ENCODE results near the gene PLD3.

Gene PLD3

GRCh38 chr19:40392894-40393517 is 44.5 kb downstream of the PLD3 start:
- Histone ChIP-seq H3F3A (ENCODE audit: low read depth) (no peaks in the 10 kb centered on the region), H4K20me1 (ENCODE audit: insufficient read depth, low read length, poor library complexity, severe bottlenecking) (no peaks in the 10 kb centered on the region), H3K36me3 (ENCODE audit: insufficient read depth, low read length) (no peaks in the 10 kb centered on the region), H3K4me2 (ENCODE audit: low read depth, low read length, poor library complexity, severe bottlenecking) (no peak overlapping the region), H3K27me3 (ENCODE audit: insufficient read depth, low read length, poor library complexity, severe bottlenecking) (no peaks in the 10 kb centered on the region), H2AFZ (ENCODE audit: low read length) (no peak overlapping the region), H3K4me1 (ENCODE audit: insufficient read depth, low read length, poor library complexity, severe bottlenecking) (no peaks in the 10 kb centered on the region), H3K9me2 (replicated peaks; ENCODE audit: low read depth, low read length) (no peaks in the 10 kb centered on the region), H3K9ac (ENCODE audit: low read depth, low read length, poor library complexity, severe bottlenecking) (no peak overlapping the region), H3K9me3 (ENCODE audit: insufficient read depth, low read depth, low read length) (no peaks in the 10 kb centered on the region), H3K4me3 (ENCODE audit: low read length, poor library complexity, severe bottlenecking) (no peak overlapping the region), H3K79me2 (ENCODE audit: insufficient read depth, low read length) (no peaks in the 10 kb centered on the region)
- TF ChIP-seq CTCF (conservative IDR thresholded peaks at IDR 0.05; ENCODE audit: low read length) (peak; percentile 40), EZH2phosphoT487 (IDR thresholded peaks at IDR 0.05; ENCODE audit: borderline replicate concordance) (no peak)

- Histone ChIP-seq H2AFZ (ENCODE audit: low read length) (no peak overlapping the region), H3K4me1 (ENCODE audit: insufficient read depth, low read length, poor library complexity, severe bottlenecking) (no peaks in the 10 kb centered on the region), H3K9me3 (ENCODE audit: insufficient read depth, low read depth, low read length) (no peaks in the 10 kb centered on the region), H4K20me1 (ENCODE audit: insufficient read depth, low read length, poor library complexity, severe bottlenecking) (no peaks in the 10 kb centered on the region), H3K9me2 (replicated peaks; ENCODE audit: low read depth, low read length) (no peaks in the 10 kb centered on the region), H3K27me3 (ENCODE audit: insufficient read depth, low read length, poor library complexity, severe bottlenecking) (no peaks in the 10 kb centered on the region), H3K4me3 (ENCODE audit: low read length, poor library complexity, severe bottlenecking) (no peak overlapping the region), H3F3A (ENCODE audit: low read depth) (no peaks in the 10 kb centered on the region), H3K4me2 (ENCODE audit: low read depth, low read length, poor library complexity, severe bottlenecking) (no peak overlapping the region), H3K9ac (ENCODE audit: low read depth, low read length, poor library complexity, severe bottlenecking) (no peak overlapping the region), H3K36me3 (ENCODE audit: insufficient read depth, low read length) (no peaks in the 10 kb centered on the region), H3K79me2 (ENCODE audit: insufficient read depth, low read length) (no peaks in the 10 kb centered on the region)
- no peak for TF ChIP-seq CTCF (conservative IDR thresholded peaks at IDR 0.05; ENCODE audit: low read length)
- no peak for TF ChIP-seq EZH2phosphoT487 (IDR thresholded peaks at IDR 0.05; ENCODE audit: borderline replicate concordance)
These were observed 45.7 kb downstream of the PLD3 start for GRCh38 chr19:40393894-40394815.

- H3K4me3 ChIP-seq (ENCODE audit: low read length, poor library complexity, severe bottlenecking) = no peak overlapping the region
- no peaks in the 10 kb centered on the region for H3K9me3 ChIP-seq (ENCODE audit: insufficient read depth, low read depth, low read length)
- H3K36me3 ChIP-seq (ENCODE audit: insufficient read depth, low read length) = no peaks in the 10 kb centered on the region
- H3K79me2 ChIP-seq (ENCODE audit: insufficient read depth, low read length) = no peaks in the 10 kb centered on the region
- H3K9ac ChIP-seq (ENCODE audit: low read depth, low read length, poor library complexity, severe bottlenecking) = no peak overlapping the region
- H2AFZ ChIP-seq (ENCODE audit: low read length) = no peak overlapping the region
- H3K4me1 ChIP-seq (ENCODE audit: insufficient read depth, low read length, poor library complexity, severe bottlenecking) = no peaks in the 10 kb centered on the region
- no peak overlapping the region for H3K4me2 ChIP-seq (ENCODE audit: low read depth, low read length, poor library complexity, severe bottlenecking)
- H4K20me1 ChIP-seq (ENCODE audit: insufficient read depth, low read length, poor library complexity, severe bottlenecking) = no peaks in the 10 kb centered on the region
- TF ChIP-seq EZH2phosphoT487 (IDR thresholded peaks at IDR 0.05; ENCODE audit: borderline replicate concordance) (no peak), CTCF (conservative IDR thresholded peaks at IDR 0.05; ENCODE audit: low read length) (no peak)
- H3K9me2 ChIP-seq (replicated peaks; ENCODE audit: low read depth, low read length) = no peaks in the 10 kb centered on the region
- H3K27me3 ChIP-seq (ENCODE audit: insufficient read depth, low read length, poor library complexity, severe bottlenecking) = no peaks in the 10 kb centered on the region
- no peaks in the 10 kb centered on the region for H3F3A ChIP-seq (ENCODE audit: low read depth)
These were observed 46.3 kb downstream of the PLD3 start for GRCh38 chr19:40394816-40395210.

All from Loucy (cell line).